GM18907 (cell line): ENCODE results near the gene C17orf113.

Source experiments
- ATAC-seq: cut with Tn5 transposase; IDR thresholded peaks from one replicate; pipeline ENCODE4 v1.9.1; 2021; ENCODE audit warnings: mild to moderate bottlenecking, moderate library complexity; ENCODE audit not compliant: unreplicated experiment

C17orf113 gene

DNA sequence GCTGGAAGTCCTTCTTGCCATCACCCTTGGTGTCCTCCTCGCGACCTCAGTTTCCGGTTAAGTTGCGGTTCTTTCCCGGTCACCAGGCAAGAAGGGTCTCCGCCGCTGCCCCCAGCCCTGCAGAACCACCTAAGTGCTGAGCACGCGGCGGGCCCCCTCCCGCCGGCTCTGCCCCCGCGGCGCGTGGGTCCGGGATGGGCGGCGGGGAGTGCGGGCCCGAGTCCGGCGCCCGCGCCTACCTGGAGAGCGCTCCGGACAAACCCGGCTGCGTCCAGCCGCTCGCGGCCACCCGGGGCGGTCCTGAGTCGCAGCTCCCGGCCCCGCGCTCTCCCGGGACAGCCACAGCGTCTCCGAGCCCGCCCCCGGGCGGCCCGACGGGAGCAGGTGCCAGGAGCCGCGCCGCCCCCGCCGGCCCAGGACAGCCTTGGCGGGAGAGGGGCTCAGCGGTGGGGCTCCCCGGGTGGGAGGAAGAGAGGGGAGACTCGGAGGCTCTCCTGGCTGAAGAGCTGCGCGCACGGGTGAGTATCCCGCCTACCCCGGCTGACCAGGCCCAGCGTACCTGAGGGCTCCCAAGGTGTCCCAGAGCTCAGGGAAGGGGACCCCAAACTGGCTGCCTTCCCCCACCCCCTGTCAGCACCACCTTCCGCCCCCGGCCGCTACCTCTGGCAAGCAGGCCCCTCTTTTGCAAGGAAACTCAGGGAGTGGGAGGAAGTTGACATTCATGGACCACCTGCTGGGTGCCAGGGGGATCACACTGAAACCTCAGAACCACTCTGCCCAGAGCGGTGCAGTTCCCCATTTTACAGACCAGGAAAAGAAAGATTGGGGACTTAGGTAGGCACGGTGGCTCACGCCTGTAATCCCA lies 22.2 kb upstream of the C17orf113 start:
- no peak for ATAC-seq

DNA sequence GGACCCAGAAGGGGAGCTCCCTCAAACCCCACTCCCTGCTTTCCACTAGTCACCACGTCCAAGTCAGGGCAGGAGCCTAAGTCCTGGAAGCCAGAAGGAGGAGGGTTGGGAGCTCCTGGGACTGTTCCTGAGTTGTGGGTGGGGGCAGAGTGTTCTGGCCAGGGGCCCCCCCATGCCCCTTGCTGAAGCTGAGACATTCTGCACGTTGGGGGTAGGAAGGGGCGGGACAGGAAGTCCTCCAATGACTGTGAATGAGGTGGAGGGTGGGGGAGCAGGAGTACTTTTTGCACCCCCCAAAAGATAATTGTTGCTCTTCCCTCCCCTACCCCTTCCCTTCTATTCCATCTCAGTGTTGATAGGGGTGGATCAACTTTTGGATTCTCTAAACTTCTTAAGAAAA lies 21.4 kb upstream of the C17orf113 start:
- no peak for ATAC-seq

DNA sequence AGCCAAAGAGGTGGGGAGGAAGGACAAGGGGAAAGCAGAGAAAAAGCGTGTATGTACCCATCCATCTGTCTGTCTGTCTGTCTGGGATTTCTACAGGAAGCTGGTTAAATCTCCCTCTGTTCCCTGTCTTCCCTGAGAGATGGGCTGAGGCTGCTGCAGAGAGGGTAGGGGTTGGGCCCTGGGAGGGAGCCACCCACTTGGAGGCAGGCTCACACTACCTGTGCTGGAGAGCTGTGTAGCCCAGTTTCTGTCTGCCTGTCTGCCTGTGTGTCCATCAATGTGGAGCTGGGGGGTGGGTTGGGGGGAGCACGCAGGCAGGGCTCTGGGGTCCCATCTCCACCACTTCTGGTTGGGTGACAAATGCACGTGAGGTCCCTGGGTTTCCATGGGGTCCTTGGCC lies 18.6 kb upstream of the C17orf113 start:
- ATAC-seq = no peak

DNA sequence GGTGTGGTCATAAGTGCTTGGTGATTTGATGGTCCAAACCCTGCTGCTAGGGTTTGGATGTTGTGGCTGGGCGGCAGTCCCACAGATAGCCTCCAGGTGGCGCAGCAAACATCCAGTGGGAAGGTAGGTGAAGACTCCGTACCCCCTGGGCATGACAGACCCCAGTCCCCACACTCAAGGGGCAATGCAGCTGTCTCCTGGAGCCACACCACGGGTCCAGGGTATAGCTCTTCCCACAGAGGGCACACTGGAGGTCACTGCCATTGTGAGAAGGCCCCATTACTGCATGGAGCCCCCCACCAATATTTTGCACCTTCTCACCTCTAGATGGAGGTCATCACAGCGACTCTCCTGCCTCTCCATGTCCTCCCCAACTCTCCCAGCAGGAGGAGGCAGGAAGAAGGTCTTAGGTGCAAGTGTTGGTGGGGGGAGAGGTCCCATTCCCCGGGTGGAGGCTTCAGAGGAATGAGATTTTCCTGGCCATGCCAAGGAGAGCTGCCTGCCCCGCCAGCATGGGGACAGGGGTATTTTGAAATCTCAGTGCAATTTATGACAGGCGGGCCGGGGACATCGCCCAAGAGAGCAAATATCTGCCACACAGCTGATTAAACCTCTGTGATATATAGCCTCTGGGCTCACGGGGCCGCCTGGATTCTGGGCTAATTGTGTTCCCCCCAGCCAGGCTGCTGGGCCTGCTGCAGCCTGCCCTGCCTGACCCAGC lies 17.1 kb upstream of the C17orf113 start:
- no peak for ATAC-seq

DNA sequence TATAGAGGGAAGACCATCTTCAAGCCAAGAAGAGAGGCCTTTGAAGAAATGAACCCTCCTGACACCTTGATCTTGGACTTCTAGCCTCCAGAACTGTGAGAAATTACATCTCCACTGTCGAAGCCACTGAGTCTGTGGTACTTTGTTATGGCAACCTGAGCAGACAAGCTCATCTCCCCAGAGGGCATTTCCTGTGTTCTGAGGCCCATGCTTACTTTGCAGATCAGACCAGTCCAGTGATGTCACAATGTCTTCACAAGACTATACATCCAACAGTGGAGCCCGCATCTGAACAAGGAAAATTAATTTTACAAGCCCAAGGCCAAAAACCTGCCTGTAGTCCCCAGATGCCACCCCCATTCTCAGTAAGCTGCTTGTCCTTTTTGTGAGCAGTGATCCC lies 14.8 kb upstream of the C17orf113 start:
- no peak for ATAC-seq

DNA sequence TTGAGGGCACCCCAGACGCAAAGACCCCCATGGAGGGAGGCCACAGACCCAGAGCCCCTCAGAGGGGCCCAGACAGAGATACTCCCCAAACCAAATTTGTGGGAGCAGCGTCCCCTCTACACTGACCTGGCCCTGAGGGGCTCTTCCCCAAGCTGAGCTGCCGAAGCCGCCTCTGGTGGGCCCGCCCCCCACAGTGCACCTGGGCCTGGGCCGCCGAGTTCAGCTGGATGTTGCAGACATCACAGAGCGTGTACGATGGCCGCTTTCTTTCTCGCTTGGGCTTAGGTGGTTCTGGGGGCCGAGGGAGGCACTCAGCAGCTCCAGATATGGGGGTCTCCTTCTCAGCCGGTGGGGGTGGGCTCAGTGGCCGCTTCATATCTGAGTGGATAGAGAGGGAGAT lies 12.3 kb upstream of the C17orf113 start:
- ATAC-seq = no peak

DNA sequence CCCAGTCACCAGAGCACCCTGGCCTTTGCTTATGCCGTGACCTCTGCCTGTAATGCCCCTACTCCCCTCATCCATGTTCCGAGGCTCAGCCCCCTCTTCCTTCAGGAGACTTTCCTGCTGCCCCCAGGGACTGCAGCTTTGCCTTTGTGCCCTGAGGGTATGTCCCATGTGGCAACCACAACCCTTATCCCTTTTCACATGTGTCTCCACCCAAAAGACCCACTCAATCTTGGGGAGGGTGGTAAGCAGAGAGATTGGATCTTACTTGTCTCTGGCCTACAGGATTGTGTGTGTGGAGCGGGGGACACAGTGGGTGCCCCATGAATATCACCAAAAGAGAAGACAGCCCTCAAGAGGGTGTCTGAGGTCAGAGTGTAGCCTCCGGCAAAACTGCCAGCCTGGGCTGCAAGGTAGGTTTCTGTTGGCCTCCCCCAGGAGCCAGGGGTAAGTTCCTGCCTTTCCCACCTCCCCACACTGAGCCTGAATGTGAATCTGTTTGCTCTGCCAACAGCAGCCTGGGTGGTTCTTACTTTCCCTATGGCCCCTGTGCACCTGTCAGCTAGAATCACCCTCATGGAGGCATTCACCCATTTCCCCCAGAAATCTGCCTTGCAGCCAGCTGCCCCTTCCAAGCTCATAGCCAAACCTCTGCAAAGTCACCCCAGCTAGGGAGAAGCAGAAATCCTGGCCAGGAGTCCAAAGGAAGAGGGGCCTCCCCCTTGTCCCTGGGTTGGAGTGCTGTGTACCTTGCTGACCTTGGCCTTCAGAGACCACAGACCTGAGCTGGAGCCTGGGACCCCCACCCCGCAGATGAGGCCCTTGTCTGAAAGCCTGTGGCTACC lies 11.5 kb upstream of the C17orf113 start:
- no peak for ATAC-seq

DNA sequence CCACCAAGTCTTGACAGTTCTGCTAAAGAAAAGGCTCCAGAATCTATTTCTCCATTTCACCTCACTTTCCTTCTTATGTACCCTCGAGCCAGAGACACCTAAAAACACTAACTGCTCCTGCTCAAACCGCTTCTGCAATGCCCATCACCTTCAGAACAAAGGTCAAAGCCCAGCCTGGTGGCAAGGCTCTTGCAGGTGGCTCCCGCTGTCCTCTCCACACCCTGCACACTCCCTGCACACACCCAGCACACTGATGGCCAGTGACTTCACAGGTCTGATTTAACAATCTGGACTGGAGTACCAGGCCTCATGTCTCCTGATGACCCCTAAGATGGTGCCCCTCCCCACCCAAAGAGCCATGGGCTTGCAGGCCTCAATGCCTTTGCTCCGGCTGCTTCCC lies 9.8 kb upstream of the C17orf113 start:
- no peak for ATAC-seq

DNA sequence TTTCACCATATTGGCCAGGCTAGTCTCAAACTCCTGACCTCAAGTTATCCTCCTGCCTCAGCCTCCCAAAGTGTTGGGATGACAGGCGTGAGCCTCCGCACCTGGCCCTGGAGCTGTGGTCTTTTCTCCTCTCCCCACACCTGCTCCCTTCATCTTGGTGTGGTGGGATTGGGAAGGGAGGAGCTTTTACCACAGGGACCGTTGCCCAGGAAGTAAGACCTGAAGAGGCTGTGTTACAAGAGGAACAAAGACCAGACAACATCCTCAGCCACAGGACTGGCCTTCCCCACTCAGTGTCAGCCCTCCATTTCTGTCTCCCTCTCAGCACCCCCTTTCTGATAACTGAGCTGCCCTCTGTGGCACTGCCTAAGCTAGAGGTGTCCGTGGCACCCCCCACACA lies 9.4 kb upstream of the C17orf113 start:
- no peak for ATAC-seq

DNA sequence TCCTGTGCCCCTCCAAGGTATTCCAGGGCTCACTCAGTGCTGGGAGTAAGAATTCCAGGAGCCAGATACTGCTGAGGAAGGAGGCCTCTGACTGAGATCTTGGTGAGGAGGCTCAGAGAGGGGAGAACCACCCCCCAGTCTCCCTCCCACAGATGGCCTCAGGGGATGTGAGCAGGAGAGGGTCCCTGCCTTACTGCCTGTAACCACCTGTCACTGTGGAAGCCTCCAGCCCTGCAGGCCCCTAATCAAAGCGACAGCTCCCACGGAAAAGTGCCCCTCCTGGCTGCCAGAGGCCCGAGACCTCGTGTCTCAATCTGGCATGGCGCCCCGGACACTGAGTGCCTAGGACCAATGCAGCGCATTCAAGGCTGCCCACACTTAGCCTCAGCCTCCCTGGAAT lies 7.7 kb upstream of the C17orf113 start:
- ATAC-seq = no peak

DNA sequence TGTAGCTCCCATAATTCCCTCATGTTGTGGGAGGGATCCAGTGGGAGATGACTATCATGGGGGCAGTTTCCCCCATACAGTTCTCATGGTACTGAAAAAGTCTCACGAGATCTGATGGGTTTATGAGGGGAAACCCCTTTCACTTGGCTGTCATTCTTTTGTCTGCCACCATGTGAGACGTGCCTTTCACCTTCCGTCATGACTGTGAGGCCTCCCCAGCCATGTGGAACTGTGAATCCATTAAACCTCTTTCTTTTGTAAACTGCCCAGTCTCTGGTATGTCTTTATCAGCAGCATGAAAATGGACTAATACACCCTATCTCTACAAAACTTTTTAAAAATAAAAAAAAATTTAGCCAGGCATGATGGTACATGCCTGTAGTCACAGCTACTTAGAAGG lies 6.2 kb upstream of the C17orf113 start:
- no peak for ATAC-seq

DNA sequence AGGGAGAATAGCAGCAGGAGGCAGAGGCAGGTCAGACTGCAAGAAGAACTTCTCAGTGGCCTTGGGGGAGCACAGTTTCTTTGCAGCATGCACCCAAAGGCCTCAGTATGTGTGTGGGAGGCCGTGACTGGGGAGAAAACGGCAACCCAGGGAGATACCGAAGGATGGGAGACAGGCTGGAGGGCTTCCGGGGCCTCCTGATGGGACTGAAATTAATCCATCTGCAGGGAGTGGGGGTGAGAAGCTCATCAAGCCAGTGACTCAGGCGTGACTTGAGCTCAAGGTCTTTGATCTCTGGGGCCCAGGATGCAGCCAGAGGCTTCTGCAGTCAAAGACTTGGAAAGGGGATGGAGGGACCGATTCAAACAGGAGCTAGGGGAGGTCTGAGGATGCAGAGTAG lies 5.1 kb upstream of the C17orf113 start:
- ATAC-seq = no peak

DNA sequence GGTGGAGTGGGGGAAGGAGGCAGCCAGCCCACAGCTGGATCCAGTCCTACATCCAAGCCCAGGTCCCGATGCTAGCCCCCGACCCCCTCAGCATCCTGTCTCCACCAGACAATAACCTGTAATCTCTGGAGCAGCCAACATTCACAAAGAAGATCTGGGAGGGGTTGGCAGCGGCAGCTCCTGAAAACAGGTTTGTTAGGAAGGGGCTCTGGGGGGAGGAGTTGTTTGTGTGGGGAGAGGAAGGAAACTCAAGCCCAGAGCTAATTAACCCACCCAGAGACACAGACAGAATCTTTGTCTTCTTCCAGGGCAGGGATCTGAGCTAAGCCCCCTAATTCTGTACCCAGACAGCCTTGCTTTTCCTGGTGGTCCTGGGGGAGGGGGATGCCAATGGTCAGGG lies 4.6 kb upstream of the C17orf113 start:
- no peak for ATAC-seq

DNA sequence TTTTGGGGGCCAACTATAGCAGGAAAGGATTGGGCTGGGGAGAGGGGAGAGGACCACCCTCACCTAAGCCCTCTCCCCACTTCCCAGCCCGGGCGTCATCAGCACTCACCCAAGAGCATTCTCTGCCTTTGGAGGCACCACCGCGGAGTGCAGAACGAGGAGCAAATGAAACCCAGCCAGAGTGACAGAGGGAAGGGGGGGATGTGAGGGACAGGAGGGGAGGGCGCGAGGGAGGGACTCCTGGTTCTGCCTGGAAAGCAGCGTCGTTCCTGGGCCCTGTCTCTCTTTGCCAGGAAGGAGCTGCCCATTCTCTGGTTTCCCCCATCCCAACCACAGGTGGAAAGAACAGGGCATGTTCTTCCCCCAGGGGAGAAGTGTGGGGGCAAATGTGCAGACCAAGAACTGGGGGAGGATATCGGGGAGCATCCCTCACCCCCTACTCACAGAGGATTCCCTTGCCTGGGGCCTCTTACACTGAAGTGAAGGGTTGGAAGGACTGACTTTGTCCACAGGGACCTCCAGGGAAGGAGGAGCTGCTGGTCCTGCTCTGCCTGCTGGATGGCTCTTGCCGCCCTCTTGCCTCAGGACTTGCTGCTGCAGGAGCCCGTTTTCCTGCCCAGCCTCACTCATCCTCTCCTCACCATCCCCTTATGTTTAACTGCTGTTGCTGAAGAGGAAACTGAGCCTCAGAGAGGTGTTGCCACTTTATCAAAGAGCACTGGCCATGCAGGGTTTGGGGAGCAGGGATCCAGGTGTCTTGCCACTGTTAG lies 3.5 kb upstream of the C17orf113 start:
- no peak for ATAC-seq

DNA sequence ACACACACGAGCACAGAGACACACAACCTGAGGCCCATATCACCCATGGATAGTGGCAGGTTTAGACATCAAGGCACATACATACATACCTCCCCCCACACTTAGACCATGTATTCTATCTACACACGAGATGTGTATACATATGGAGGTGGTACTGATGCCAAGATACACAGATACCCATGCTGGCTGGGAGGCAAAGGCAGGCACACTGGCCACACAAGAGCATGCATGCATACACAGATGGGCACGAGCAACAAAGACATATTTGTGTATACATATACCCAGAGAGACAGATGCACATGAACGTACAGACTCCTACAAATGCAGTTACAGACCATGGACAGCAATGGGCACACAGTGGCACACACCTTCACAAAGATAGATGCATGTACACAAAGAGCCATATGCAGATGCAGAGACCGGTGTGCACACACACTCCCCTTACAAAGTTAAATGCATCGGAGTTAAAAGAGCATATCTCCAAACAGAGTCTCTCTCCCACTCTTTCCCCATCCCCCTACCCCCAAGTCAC lies 2.0 kb upstream of the C17orf113 start:
- ATAC-seq = no peak

DNA sequence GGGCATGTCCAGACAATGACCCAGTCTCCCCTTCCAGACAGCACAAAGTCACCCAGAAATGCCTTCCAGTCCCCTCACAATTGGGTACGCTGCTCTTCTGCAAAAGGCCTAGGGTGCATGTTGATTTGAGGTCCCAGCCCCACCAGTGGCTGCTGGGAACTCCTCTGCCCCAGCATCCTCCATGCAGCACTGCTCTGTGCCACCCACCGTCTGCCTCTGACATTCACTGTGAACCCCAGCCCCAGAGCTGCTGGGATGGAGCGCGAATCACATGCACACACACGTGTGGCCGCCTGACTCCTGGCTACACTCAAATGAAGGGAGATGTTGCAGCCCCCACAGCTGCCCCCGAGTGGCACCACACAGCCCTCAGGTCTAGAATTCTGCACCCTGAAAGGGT lies 1.2 kb upstream of the C17orf113 start:
- ATAC-seq = no peak

DNA sequence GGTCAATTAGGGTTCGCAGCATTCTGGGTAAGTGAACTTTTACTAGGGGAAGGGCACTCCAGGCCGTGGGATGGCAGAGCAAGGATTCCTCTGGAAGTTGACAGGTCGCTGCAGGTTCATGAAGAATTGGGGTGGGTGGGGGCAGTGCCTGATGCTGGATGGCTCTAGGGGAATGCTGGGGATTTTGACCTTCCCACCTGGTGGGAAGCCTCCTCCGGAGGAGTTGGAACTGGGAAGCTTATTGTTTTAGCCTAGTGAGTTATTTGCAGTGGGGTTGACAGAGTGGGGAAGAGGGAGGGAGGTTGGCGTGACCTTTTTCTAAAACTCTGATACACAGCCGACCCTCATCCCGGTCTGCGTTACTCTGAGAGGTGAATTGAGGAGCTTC lies 606 bp upstream of the C17orf113 start:
- no peak for ATAC-seq

DNA sequence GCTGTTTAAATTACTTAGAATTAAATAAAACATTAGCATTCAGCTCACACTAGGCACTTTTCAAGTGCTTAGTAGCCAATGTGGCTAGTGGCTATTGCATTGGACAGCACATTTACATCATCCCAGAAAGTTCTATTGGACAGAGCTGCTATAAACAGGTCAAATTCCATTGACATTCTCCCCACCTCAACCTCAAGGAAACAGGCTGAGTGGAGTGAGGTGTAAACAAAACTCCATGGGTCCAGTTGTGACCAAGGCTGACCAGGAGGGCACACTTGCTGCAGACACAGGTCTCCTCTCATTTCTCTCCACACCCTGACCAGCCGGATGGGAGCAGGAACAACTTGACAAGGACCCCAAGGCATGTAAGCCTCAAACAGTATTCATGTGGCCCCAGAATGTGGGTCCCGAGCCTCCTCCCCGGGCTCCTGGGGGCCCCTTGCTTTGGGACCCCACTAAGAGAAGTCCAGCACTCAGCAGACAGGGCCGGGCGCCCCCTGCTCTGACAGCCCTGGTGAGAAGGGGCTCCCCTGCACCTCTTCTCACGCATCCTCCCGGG lies 488 bp downstream of the C17orf113 start:
- ATAC-seq = no peak

DNA sequence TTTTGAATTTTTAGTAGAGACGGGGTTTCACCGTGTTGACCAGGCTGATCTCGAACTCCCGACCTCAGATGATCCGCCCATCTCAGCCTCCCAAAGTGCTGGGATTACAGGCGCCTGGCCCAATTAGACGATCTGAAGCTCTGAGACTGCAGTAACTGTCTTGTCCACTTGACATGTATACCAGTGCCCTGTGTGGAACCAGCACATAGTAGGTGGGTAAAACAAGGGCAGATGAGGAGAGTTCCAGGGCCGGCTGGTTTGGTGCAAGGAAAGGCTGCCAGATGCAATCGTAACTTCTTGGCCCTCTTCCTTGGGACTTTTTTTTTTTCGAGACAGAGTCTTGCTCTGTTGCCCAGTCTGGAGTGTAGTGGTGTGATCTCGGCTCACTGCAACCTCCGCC lies 3.1 kb downstream of the C17orf113 start:
- no peak for ATAC-seq

DNA sequence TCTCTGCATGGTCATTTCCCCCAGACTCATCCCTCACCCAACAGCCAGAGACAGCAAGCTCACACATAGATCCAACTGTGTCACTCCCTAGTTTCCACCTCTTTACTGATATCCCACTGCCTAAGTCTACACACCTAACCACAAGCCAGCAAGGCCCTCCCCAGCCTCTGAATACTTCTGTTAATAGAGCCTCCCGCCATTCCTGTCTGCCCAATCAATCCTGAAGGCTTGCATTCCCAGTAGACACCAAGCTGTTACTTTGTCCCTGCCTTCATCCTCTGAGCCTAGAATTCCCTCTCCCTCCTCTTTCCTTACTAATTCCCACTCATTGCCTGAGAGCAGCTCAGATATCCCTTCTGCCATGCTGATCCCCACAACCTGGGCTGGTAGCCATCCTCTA lies 4.7 kb downstream of the C17orf113 start:
- ATAC-seq = no peak
